A673 (cell line): Measurements from ENCODE around the gene PCGF2. TPM values are rescaled to one million over a fixed set of nuclear protein-coding genes. Genes with fewer than 3 reads are reported as not detected.

ENCODE experiments used
- BruUV-seq: library from RNA; stranded (reverse); fragments of 400-500 nt; replicated peaks from 2 replicates; lab custom pipeline; 2021; lab: Mats Ljungman, UMichigan
- CTCF ChIA-PET: fragments of 300-600 bp; sonication (Branson Sonifier 250); formaldehyde crosslinking; loops from one replicate; lab custom pipeline; 2022; ENCODE audit warnings: antibody characterized with exemption; lab: Charles Lee
- POLR2A ChIA-PET: fragments of 300-600 bp; sonication (Branson Sonifier 250); formaldehyde crosslinking; loops from one replicate; lab custom pipeline; 2022; ENCODE audit warnings: antibody characterized with exemption; ENCODE audit not compliant: low non-redundant PET; lab: Charles Lee
- DNase-seq: peaks from one replicate; pipeline ENCODE4 v3.0.0-alpha.2; 2015; ENCODE audit warnings: low spot score
- H3K27ac ChIP-seq: fragments of 200-600 bp; sonication (generic); 2 replicates; pipeline ENCODE4 v1.5.1; 2016; ENCODE audit warnings: mixed run types, low read depth, mild to moderate bottlenecking, mixed read lengths, antibody characterized with exemption, low read length; ENCODE audit not compliant: poor library complexity, severe bottlenecking
- H3K27me3 ChIP-seq: fragments of 200-600 bp; sonication (generic); replicated peaks from 2 replicates; pipeline ENCODE4 v1.6.1; 2017; ENCODE audit warnings: mixed run types, low read depth, mild to moderate bottlenecking, mixed read lengths, antibody characterized with exemption, low read length; ENCODE audit not compliant: insufficient read depth, poor library complexity
- H3K36me3 ChIP-seq: fragments of 200-600 bp; sonication (generic); 2 replicates; pipeline ENCODE4 v1.6.1; 2016; ENCODE audit warnings: mixed run types, mild to moderate bottlenecking, mixed read lengths, antibody characterized with exemption, low read length; ENCODE audit not compliant: insufficient read depth, poor library complexity, severe bottlenecking
- H3K4me1 ChIP-seq: fragments of 200-600 bp; sonication (generic); 2 replicates; pipeline ENCODE4 v1.6.1; 2017; ENCODE audit warnings: mixed run types, mild to moderate bottlenecking, mixed read lengths, antibody characterized with exemption, low read length; ENCODE audit not compliant: insufficient read depth, poor library complexity, severe bottlenecking
- H3K4me3 ChIP-seq: fragments of 200-600 bp; sonication (generic); 2 replicates; pipeline ENCODE4 v1.5.1; 2016; ENCODE audit warnings: low read depth, mixed run types, mild to moderate bottlenecking, mixed read lengths, low read length; ENCODE audit not compliant: poor library complexity, severe bottlenecking
- H3K9me3 ChIP-seq: fragments of 200-600 bp; sonication (generic); 2 replicates; pipeline ENCODE4 v1.6.1; 2016; ENCODE audit warnings: mixed run types, low read depth, mild to moderate bottlenecking, mixed read lengths, antibody characterized with exemption, low read length; ENCODE audit not compliant: poor library complexity, severe bottlenecking
- CTCF ChIP-seq: fragments of 300-800, 200-600 bp; sonication (generic); conservative IDR thresholded peaks from 2 replicates; pipeline ENCODE4 v1.5.1; 2017; ENCODE audit warnings: low read depth, mild to moderate bottlenecking, antibody characterized with exemption, low read length, moderate library complexity, mixed read lengths
- EZH2 ChIP-seq: fragments of 200-600 bp; sonication (generic); IDR thresholded peaks from 2 replicates; pipeline ENCODE4 v1.6.1; 2017; ENCODE audit warnings: borderline replicate concordance, low read depth, mild to moderate bottlenecking, mixed read lengths, antibody characterized with exemption, low read length; ENCODE audit not compliant: poor library complexity, severe bottlenecking
- intact Hi-C: fragments of 100-400 bp; cut with micrococcal nuclease; formaldehyde crosslinking; loops from one replicate; pipeline ENCODE4 v1.10.0; 2022; ENCODE audit not compliant: unreplicated experiment
- total RNA-seq: library from RNA; stranded (reverse); gene quantifications from 2 replicates; pipeline ENCODE4 v1.2.3, GENCODE V29; 2021

Gene PCGF2
- total RNA-seq, 1 experiment from 2014 or later, result 34.4 TPM

GRCh38 chr17:38779965-38780752, 32.0 kb upstream of the PCGF2 start:
- DNase-seq, result no peak
- POLR2A ChIA-PET, result no interaction called here
- CTCF ChIA-PET, result interaction anchor here (0.6 kb wide), 1 partner anchor 24 kb away, joined by 4 read pairs; no protein-coding TSS in a partner anchor
- Histone ChIP-seq H3K4me1 (no peaks in the 10 kb centered on the region), H3K27me3 (no peaks in the 10 kb centered on the region), H3K27ac (no peak overlapping the region), H3K36me3 (peaks cover 11% of the 10 kb centered on the region), H3K9me3 (no peaks in the 10 kb centered on the region), H3K4me3 (no peak overlapping the region)
- TF ChIP-seq CTCF, result no peak
- TF ChIP-seq EZH2, result no peak
- intact Hi-C loops, result no loop called here
- BruUV-seq, result no TSS peak

GRCh38 chr17:38777641-38778250, 29.6 kb upstream of the PCGF2 start:
- DNase-seq, result no peak
- no TSS peak for BruUV-seq

GRCh38 chr17:38773258-38773657, 25.1 kb upstream of the PCGF2 start:
- no TSS peak for BruUV-seq
- no peak overlapping the region for H3K27ac ChIP-seq
- no peak overlapping the region for H3K4me3 ChIP-seq
- ChIA-PET CTCF (no interaction called here), POLR2A (no interaction called here)
- H3K27me3 ChIP-seq, result no peaks in the 10 kb centered on the region
- H3K4me1 ChIP-seq, result no peaks in the 10 kb centered on the region
- H3K9me3 ChIP-seq, result no peaks in the 10 kb centered on the region
- intact Hi-C loops, result no loop called here
- TF ChIP-seq CTCF (no peak), EZH2 (no peak)
- DNase-seq, result no peak
- peaks cover 12% of the 10 kb centered on the region for H3K36me3 ChIP-seq

More at GRCh38 chr17:38777641-38778250, 29.6 kb upstream of the PCGF2 start:
- ChIA-PET CTCF (no interaction called here), POLR2A (no interaction called here)
- no peak overlapping the region for H3K27ac ChIP-seq
- peaks cover 19% of the 10 kb centered on the region for H3K36me3 ChIP-seq
- no peak for TF ChIP-seq CTCF
- TF ChIP-seq EZH2, result no peak
- no peak overlapping the region for H3K4me3 ChIP-seq
- intact Hi-C loops, result no loop called here
- H3K9me3 ChIP-seq, result no peaks in the 10 kb centered on the region
- no peaks in the 10 kb centered on the region for H3K4me1 ChIP-seq
- no peaks in the 10 kb centered on the region for H3K27me3 ChIP-seq
